ENCODE data around the gene METTL25.

The METTL25 gene

GRCh38 chr12:82358200-82359114, at the start of gene METTL25, which contains the start of gene CCDC59:
METTL25 (plus strand) TSS chr12:82358529; CDS start chr12:82358566, 37 bp downstream.
CCDC59 (minus strand) TSS chr12:82358387; CDS start chr12:82358376, 11 bp downstream.
- H3K4me3 ChIP-seq (IDR thresholded peaks at IDR 0.05; ENCODE audit: insufficient read depth, low read depth, low read length): peak within 1 kb of the TSS; percentile 79
- peak; percentile 100 for TF ChIP-seq CTCF (conservative IDR thresholded peaks at IDR 0.05; ENCODE audit: low read depth, low read length)
- peaks cover 32% of the 10 kb centered on the region for H3K4me1 ChIP-seq (ENCODE audit: low read depth, poor library complexity, severe bottlenecking)
- H3K4me2 ChIP-seq: peak within 1 kb of the TSS; percentile 92
- H3K27me3 ChIP-seq (ENCODE audit: insufficient read depth, low read depth): no peaks in the 10 kb centered on the region
- peaks cover 19% of the 10 kb centered on the region; the same call in 1 of the 2 replicates for H3K36me3 ChIP-seq (ENCODE audit: insufficient read depth)
- peaks cover 48% of the 10 kb centered on the region for H3K79me2 ChIP-seq (ENCODE audit: insufficient read depth, low read depth)
- H3K27ac ChIP-seq: peak within 1 kb of the TSS; percentile 78
- peak within 1 kb of the TSS; percentile 88 for H3K9ac ChIP-seq
- no peaks in the 10 kb centered on the region for H4K20me1 ChIP-seq (ENCODE audit: insufficient read depth)
- peak within 1 kb of the TSS; percentile 60 for H2AFZ ChIP-seq (ENCODE audit: low read depth)

DNA sequence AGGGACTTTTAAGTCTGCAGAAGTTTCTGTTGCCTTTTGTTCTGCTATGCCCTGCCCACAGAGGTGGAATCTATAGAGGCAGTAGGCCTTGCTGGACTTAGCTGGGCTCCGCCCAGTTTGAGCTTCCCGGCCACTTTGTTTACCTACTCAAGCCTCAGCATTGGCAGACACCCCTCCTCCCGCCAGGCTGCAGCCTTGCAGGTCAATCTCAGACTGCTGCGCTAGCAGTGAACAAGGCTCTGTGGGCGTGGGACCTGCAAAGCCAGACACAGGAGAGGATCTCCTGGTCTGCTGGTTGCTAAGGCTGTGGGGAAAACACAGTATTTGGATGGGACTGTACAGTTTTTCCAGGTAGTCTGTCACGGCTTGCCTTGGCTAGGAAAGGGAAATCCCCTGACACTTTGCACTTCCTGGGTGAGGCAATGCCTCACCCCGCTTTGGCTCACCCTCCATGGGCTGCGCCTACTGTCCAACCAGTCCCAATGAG, 43.9 kb upstream of the METTL25 start:
- no peaks in the 10 kb centered on the region for H3K4me1 ChIP-seq (ENCODE audit: low read depth, poor library complexity, severe bottlenecking)
- no peak overlapping the region for H2AFZ ChIP-seq (ENCODE audit: low read depth)
- no peak for TF ChIP-seq CTCF (conservative IDR thresholded peaks at IDR 0.05; ENCODE audit: low read depth, low read length)
- no peak overlapping the region for H3K4me2 ChIP-seq
- no peak overlapping the region for H3K27ac ChIP-seq
- H3K9ac ChIP-seq: no peak overlapping the region
- H3K27me3 ChIP-seq (ENCODE audit: insufficient read depth, low read depth): no peaks in the 10 kb centered on the region
- H3K36me3 ChIP-seq (ENCODE audit: insufficient read depth): no peaks in the 10 kb centered on the region
- H4K20me1 ChIP-seq (ENCODE audit: insufficient read depth): no peaks in the 10 kb centered on the region
- H3K4me3 ChIP-seq (IDR thresholded peaks at IDR 0.05; ENCODE audit: insufficient read depth, low read depth, low read length): no peak overlapping the region
- H3K79me2 ChIP-seq (ENCODE audit: insufficient read depth, low read depth): no peaks in the 10 kb centered on the region

DNA sequence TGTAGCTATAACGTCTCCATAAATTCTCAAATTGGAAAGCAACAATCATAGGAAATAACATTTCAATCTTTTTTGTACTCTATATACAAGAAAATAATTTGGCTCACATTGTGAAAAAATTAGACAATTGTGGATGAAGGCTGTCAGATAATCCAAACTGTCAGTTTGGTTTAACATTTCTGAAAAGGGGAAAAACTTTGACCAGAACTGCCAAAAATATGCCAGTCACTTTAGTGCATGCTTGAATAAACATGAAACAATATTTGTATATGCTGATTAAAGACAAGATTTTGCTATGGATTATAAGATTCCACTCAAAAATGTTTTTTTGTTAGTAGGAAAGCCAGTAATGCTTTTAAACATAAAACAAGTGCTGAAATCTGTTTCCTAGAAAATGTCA, 39.1 kb upstream of the METTL25 start:
- no peaks in the 10 kb centered on the region for H3K36me3 ChIP-seq (ENCODE audit: insufficient read depth)
- H4K20me1 ChIP-seq (ENCODE audit: insufficient read depth): no peaks in the 10 kb centered on the region
- no peaks in the 10 kb centered on the region for H3K79me2 ChIP-seq (ENCODE audit: insufficient read depth, low read depth)
- TF ChIP-seq CTCF (conservative IDR thresholded peaks at IDR 0.05; ENCODE audit: low read depth, low read length): no peak
- no peaks in the 10 kb centered on the region for H3K27me3 ChIP-seq (ENCODE audit: insufficient read depth, low read depth)
- H2AFZ ChIP-seq (ENCODE audit: low read depth): no peak overlapping the region
- no peak overlapping the region for H3K9ac ChIP-seq
- H3K4me2 ChIP-seq: no peak overlapping the region
- no peaks in the 10 kb centered on the region for H3K4me1 ChIP-seq (ENCODE audit: low read depth, poor library complexity, severe bottlenecking)
- no peak overlapping the region for H3K4me3 ChIP-seq (IDR thresholded peaks at IDR 0.05; ENCODE audit: insufficient read depth, low read depth, low read length)
- no peak overlapping the region for H3K27ac ChIP-seq

DNA sequence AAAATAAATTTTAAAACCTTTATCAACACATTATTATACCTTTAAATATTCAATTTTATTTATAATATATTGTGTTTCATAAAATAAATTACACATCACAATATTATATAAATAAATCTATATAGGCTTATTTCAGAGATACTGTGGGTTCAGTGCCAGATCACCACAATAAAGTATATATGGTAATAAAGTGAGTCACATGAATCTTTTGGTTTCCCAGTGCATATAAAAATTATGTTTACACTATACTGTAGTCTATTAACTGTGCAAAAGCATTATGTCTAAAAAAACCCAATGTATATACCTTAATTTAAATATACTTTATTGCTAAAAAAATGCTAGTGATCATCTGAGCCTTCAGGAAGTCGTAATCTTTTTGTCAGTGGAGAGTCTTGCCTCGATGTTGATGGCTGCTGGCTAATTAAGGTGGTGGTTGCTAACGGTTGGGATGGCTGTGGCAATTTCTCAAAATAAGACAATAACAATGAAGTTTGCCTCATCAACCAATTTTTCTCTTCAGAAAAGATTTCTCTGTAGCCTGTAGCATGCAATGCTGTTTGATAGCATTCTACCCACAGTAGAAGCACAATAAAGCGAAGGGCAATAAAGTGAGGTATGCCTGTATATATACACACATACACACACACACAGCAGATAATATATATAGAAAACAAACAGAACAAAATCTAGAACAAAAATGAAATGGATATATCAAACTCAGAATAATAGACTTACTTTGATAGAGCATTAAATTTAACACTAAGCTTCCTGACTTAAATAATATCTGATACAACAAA, 32.6 kb upstream of the METTL25 start:
- no peak overlapping the region for H3K27ac ChIP-seq
- no peak overlapping the region for H2AFZ ChIP-seq (ENCODE audit: low read depth)
- H3K4me3 ChIP-seq (IDR thresholded peaks at IDR 0.05; ENCODE audit: insufficient read depth, low read depth, low read length): no peak overlapping the region
- H3K4me2 ChIP-seq: no peak overlapping the region
- TF ChIP-seq CTCF (conservative IDR thresholded peaks at IDR 0.05; ENCODE audit: low read depth, low read length): no peak
- no peak overlapping the region for H3K9ac ChIP-seq
- H3K27me3 ChIP-seq (ENCODE audit: insufficient read depth, low read depth): no peaks in the 10 kb centered on the region
- no peaks in the 10 kb centered on the region for H3K79me2 ChIP-seq (ENCODE audit: insufficient read depth, low read depth)
- H3K4me1 ChIP-seq (ENCODE audit: low read depth, poor library complexity, severe bottlenecking): peaks cover 8% of the 10 kb centered on the region
- no peaks in the 10 kb centered on the region for H3K36me3 ChIP-seq (ENCODE audit: insufficient read depth)
- H4K20me1 ChIP-seq (ENCODE audit: insufficient read depth): no peaks in the 10 kb centered on the region; the same call in 1 of the 2 replicates

All from KMS-11 (cell line).